ENCODE measurements around the gene PEAK1.

Gene PEAK1

GRCh38 chr15:77111789-77112188 is 308.1 kb downstream of the PEAK1 start:
- Histone ChIP-seq H3K27ac (ENCODE audit: low read depth, low read length) (no peak overlapping the region), H3K36me3 (ENCODE audit: control insufficient read depth, insufficient read depth, low read length) (peaks cover 3% of the 10 kb centered on the region)

DNA sequence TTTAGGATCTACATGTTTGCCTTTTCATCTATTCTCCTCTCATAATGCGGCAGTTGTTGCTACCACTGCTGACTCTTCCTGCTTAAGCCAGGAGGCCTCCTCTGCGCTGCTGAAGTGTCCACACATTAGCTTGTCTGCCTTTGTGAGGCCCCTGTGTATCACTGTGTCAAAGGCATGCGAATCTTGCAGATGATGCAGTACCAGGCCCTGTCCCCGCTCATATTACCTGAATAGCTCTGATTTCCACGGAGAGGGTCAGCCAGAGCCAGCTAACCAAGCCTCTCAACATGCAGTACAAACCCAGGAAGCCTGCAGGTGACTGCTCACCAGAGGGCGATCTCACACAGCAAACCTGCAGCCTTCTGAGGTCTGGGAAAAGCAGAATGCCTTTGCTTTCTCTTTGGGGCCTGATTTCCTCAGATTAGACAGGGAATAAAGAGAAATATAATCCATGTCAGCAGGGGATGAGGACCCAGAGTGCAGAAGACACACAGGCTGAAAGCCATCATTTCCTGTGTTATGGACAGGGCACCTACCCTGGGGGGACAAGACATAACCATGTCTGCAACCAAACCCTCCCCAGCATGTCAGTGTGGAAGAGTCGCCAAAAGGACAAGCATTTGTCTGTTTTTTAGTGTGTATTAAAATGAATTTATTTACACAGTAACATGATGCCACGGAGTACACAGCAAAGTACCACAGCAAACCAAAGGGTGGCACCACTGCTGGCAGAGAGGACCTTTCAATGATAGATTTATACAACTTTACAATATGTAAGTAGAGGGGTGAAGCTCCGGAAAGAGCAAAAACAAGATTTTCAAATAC is 312.2 kb downstream of the PEAK1 start:
- Histone ChIP-seq H3K36me3 (ENCODE audit: control insufficient read depth, insufficient read depth, low read length) (peaks cover 3% of the 10 kb centered on the region), H3K4me3 (ENCODE audit: low read length) (no peak overlapping the region), H3K4me1 (ENCODE audit: control insufficient read depth, insufficient read depth, low read length) (peaks cover 5% of the 10 kb centered on the region), H3K9ac (ENCODE audit: low read length) (no peak overlapping the region), H3K27me3 (ENCODE audit: control insufficient read depth, insufficient read depth, low read length) (no peaks in the 10 kb centered on the region), H3K27ac (ENCODE audit: low read depth, low read length) (peak overlapping the region; percentile 31)

More at GRCh38 chr15:77111789-77112188, 308.1 kb downstream of the PEAK1 start:
- Histone ChIP-seq H3K4me1 (ENCODE audit: control insufficient read depth, insufficient read depth, low read length) (peaks cover 5% of the 10 kb centered on the region), H3K4me3 (ENCODE audit: low read length) (no peak overlapping the region), H3K9ac (ENCODE audit: low read length) (no peak overlapping the region), H3K27me3 (ENCODE audit: control insufficient read depth, insufficient read depth, low read length) (no peaks in the 10 kb centered on the region)

GRCh38 chr15:77107068-77107467 is 312.8 kb downstream of the PEAK1 start:
- H3K9ac ChIP-seq (ENCODE audit: low read length) = no peak overlapping the region
- H3K27me3 ChIP-seq (ENCODE audit: control insufficient read depth, insufficient read depth, low read length) = no peaks in the 10 kb centered on the region
- peaks cover 3% of the 10 kb centered on the region for H3K36me3 ChIP-seq (ENCODE audit: control insufficient read depth, insufficient read depth, low read length)
- peaks cover 5% of the 10 kb centered on the region for H3K4me1 ChIP-seq (ENCODE audit: control insufficient read depth, insufficient read depth, low read length)
- H3K27ac ChIP-seq (ENCODE audit: low read depth, low read length) = peak overlapping the region; percentile 31
- no peak overlapping the region for H3K4me3 ChIP-seq (ENCODE audit: low read length)

DNA sequence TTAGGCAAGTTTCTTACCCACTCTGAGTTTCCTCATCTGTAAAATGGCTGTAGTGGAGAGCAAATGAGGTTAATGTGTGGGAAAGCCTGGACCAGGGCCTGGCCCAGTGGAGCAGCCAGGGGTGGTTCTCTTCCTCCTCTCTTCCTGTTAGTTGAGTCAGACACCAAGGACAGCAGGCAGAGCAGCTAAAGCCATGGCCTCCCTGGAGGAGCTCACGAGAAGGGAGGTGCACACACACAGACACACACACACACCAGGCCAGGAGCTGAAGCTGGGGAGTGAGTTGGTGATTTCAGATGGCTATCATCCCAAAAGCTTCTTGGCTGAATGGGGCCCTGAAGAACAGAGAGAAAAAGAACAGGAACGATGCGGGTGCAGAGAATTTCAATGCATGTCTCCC is 315.7 kb downstream of the PEAK1 start:
- Histone ChIP-seq H3K36me3 (ENCODE audit: control insufficient read depth, insufficient read depth, low read length) (no peaks in the 10 kb centered on the region), H3K4me3 (ENCODE audit: low read length) (no peak overlapping the region), H3K27me3 (ENCODE audit: control insufficient read depth, insufficient read depth, low read length) (no peaks in the 10 kb centered on the region), H3K27ac (ENCODE audit: low read depth, low read length) (no peak overlapping the region), H3K4me1 (ENCODE audit: control insufficient read depth, insufficient read depth, low read length) (peaks cover 5% of the 10 kb centered on the region), H3K9ac (ENCODE audit: low read length) (no peak overlapping the region)

- Histone ChIP-seq H3K27me3 (ENCODE audit: control insufficient read depth, insufficient read depth, low read length) (no peaks in the 10 kb centered on the region), H3K4me1 (ENCODE audit: control insufficient read depth, insufficient read depth, low read length) (no peaks in the 10 kb centered on the region), H3K9ac (ENCODE audit: low read length) (no peak overlapping the region), H3K4me3 (ENCODE audit: low read length) (no peak overlapping the region), H3K36me3 (ENCODE audit: control insufficient read depth, insufficient read depth, low read length) (no peaks in the 10 kb centered on the region), H3K27ac (ENCODE audit: low read depth, low read length) (no peak overlapping the region)
Observed at GRCh38 chr15:77099741-77100463, 320.0 kb downstream of the PEAK1 start.

GRCh38 chr15:77098572-77098971 is 321.3 kb downstream of the PEAK1 start:
- Histone ChIP-seq H3K9ac (ENCODE audit: low read length) (no peak overlapping the region), H3K27me3 (ENCODE audit: control insufficient read depth, insufficient read depth, low read length) (no peaks in the 10 kb centered on the region), H3K4me1 (ENCODE audit: control insufficient read depth, insufficient read depth, low read length) (no peaks in the 10 kb centered on the region), H3K36me3 (ENCODE audit: control insufficient read depth, insufficient read depth, low read length) (no peaks in the 10 kb centered on the region), H3K27ac (ENCODE audit: low read depth, low read length) (no peak overlapping the region), H3K4me3 (ENCODE audit: low read length) (no peak overlapping the region)

DNA sequence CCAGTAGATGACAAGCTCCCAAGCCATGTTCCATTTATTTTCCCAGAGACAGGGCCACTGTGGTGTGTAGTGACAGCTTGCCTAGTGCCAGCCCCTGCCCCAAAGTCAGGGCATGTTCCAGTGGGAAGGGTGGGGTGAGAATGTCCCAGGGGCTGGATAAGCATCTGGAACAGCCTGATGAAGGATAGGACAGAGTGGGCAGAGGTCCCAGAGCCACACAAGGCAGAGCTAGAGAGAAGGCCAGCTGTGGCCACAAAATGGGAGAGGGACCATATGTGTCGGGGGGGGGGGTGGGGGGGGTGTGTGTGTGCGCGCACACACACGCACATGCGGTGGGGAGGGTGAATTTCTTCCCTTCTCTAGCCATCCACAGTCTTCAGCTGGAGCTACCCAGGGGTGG is 322.0 kb downstream of the PEAK1 start:
- no peak overlapping the region for H3K9ac ChIP-seq (ENCODE audit: low read length)
- H3K27me3 ChIP-seq (ENCODE audit: control insufficient read depth, insufficient read depth, low read length) = no peaks in the 10 kb centered on the region
- no peaks in the 10 kb centered on the region for H3K36me3 ChIP-seq (ENCODE audit: control insufficient read depth, insufficient read depth, low read length)

GRCh38 chr15:77097248-77097721 is 322.6 kb downstream of the PEAK1 start:
- H3K36me3 ChIP-seq (ENCODE audit: control insufficient read depth, insufficient read depth, low read length) = no peaks in the 10 kb centered on the region
- no peak overlapping the region for H3K27ac ChIP-seq (ENCODE audit: low read depth, low read length)
- no peaks in the 10 kb centered on the region for H3K4me1 ChIP-seq (ENCODE audit: control insufficient read depth, insufficient read depth, low read length)
- H3K4me3 ChIP-seq (ENCODE audit: low read length) = no peak overlapping the region
- H3K9ac ChIP-seq (ENCODE audit: low read length) = no peak overlapping the region
- no peaks in the 10 kb centered on the region for H3K27me3 ChIP-seq (ENCODE audit: control insufficient read depth, insufficient read depth, low read length)

More for the DNA sequence above, 322.0 kb downstream of the PEAK1 start:
- Histone ChIP-seq H3K4me1 (ENCODE audit: control insufficient read depth, insufficient read depth, low read length) (no peaks in the 10 kb centered on the region), H3K27ac (ENCODE audit: low read depth, low read length) (no peak overlapping the region), H3K4me3 (ENCODE audit: low read length) (no peak overlapping the region)

DNA sequence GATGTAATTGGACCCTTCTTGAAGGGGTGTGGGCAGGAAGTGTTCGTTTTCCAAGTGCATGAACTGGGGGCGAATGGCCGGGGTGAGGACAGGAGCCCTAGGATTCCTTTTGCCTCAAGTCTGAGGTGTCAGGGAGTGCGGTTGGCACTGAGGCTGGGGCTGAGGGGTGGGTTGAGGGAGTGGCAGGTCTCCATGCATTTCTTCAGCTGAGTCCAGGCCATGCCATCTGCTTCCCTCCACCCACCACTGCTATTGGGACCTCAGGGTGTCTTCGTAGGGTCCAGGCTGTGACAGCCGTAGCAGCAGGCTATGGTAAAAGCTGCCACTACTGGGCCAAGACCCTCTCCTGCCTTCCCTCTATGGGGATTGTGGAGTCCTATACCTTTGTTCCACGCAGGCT is 323.4 kb downstream of the PEAK1 start:
- no peak overlapping the region for H3K27ac ChIP-seq (ENCODE audit: low read depth, low read length)
- no peaks in the 10 kb centered on the region for H3K36me3 ChIP-seq (ENCODE audit: control insufficient read depth, insufficient read depth, low read length)
- H3K4me3 ChIP-seq (ENCODE audit: low read length) = no peak overlapping the region
- no peaks in the 10 kb centered on the region for H3K4me1 ChIP-seq (ENCODE audit: control insufficient read depth, insufficient read depth, low read length)
- no peaks in the 10 kb centered on the region for H3K27me3 ChIP-seq (ENCODE audit: control insufficient read depth, insufficient read depth, low read length)
- no peak overlapping the region for H3K9ac ChIP-seq (ENCODE audit: low read length)

GRCh38 chr15:77096138-77096537 is 323.8 kb downstream of the PEAK1 start:
- Histone ChIP-seq H3K36me3 (ENCODE audit: control insufficient read depth, insufficient read depth, low read length) (no peaks in the 10 kb centered on the region), H3K27ac (ENCODE audit: low read depth, low read length) (no peak overlapping the region), H3K9ac (ENCODE audit: low read length) (no peak overlapping the region), H3K4me3 (ENCODE audit: low read length) (no peak overlapping the region), H3K27me3 (ENCODE audit: control insufficient read depth, insufficient read depth, low read length) (no peaks in the 10 kb centered on the region), H3K4me1 (ENCODE audit: control insufficient read depth, insufficient read depth, low read length) (no peaks in the 10 kb centered on the region)

DNA sequence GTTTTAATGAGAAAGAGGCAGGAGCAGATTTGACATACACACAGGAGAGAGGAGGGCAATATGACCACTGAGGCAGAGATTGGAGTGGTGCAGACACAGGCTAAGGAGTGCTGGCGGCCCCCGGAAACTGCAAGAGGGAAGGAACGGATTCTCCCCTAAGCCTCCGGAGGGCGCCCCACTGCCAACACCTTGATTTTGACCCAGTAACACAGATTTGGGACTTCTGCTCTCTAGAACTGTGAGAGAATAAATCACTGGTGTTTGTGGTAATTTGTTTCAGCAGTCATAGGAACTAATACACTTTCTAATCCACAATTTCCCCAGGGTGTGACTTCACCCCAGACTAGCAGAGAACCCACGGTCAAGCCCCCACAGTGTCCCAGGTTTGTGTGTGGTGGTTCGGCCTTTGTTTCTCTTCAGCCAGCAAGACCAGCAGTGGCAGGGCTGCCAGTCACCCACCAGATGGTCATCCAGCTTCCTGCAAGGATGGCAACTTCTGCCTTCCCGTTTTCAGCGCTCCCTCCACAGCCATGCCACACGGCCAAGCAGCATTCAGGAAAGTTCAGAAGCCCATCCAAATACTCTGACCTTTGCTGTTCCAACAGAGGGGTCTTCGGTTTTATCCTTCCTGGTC is 325.4 kb downstream of the PEAK1 start:
- Histone ChIP-seq H3K36me3 (ENCODE audit: control insufficient read depth, insufficient read depth, low read length) (no peaks in the 10 kb centered on the region), H3K4me3 (ENCODE audit: low read length) (no peak overlapping the region), H3K9ac (ENCODE audit: low read length) (no peak overlapping the region), H3K27ac (ENCODE audit: low read depth, low read length) (no peak overlapping the region), H3K27me3 (ENCODE audit: control insufficient read depth, insufficient read depth, low read length) (no peaks in the 10 kb centered on the region), H3K4me1 (ENCODE audit: control insufficient read depth, insufficient read depth, low read length) (no peaks in the 10 kb centered on the region)

DNA sequence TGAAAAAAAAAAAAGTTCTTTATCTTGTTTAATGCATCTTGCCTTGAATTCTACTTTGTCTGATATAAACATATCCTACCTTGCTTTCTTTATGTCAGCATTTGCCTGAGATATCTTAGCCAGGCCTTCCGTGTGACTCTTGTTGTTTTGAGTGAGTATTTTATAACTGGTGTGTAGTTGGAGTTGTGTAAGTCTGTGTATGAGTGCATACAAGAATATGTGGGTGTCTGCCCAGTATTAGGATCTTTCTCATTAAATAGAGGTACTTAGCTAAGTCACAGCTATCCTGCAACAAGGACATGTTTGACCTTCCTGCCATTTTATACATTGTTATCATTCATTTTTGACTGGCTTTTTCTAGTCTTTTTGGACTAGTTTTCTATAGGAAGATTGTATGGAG is 326.5 kb downstream of the PEAK1 start:
- H3K27me3 ChIP-seq (ENCODE audit: control insufficient read depth, insufficient read depth, low read length) = no peaks in the 10 kb centered on the region
- H3K4me1 ChIP-seq (ENCODE audit: control insufficient read depth, insufficient read depth, low read length) = no peaks in the 10 kb centered on the region
- no peak overlapping the region for H3K9ac ChIP-seq (ENCODE audit: low read length)
- H3K36me3 ChIP-seq (ENCODE audit: control insufficient read depth, insufficient read depth, low read length) = no peaks in the 10 kb centered on the region
- H3K27ac ChIP-seq (ENCODE audit: low read depth, low read length) = no peak overlapping the region
- no peak overlapping the region for H3K4me3 ChIP-seq (ENCODE audit: low read length)

All from rectal smooth muscle tissue (tissue), 1 donor.